Measurements from ENCODE around the gene FGF9. TPM values are rescaled to one million over a fixed set of nuclear protein-coding genes. Genes with fewer than 3 reads are reported as not detected.
A peak's percentile ranks its signal among the peaks of the same experiment; 100 is the strongest.

FGF9 gene
- polyA plus RNA-seq, 1 donor (not counting 4 experiments of a cell fraction or from before 2014, with no cell fraction given), result not detected

- TF ChIP-seq EZH2 (IDR thresholded peaks at IDR 0.05; ENCODE audit: low read length) (no peak), CTCF (optimal IDR thresholded peaks at IDR 0.05 in 1 of 3, IDR thresholded peaks at IDR 0.05 in 1 of 3, conservative IDR thresholded peaks at IDR 0.05 in 1 of 3; ENCODE audit: extremely low read depth in 1 of 3, insufficient read depth in 2 of 3, low read length in 3 of 3) (no peak)
- FAIRE-seq, result no peak
- DNase-seq (ENCODE audit: low read depth, low spot score), result no peak
- H3K36me3 ChIP-seq (ENCODE audit: control insufficient read depth in 2 of 2, extremely low read depth in 1 of 2, insufficient read depth in 2 of 2, low read length in 2 of 2), result no peaks in the 10 kb centered on the region
- H3K9me3 ChIP-seq (ENCODE audit: control insufficient read depth, low read depth, low read length), result no peaks in the 10 kb centered on the region
- H3K4me2 ChIP-seq (ENCODE audit: control insufficient read depth, extremely low read depth, insufficient read depth, low read depth, low read length), result no peak overlapping the region
- H3K27me3 ChIP-seq (ENCODE audit: control insufficient read depth, extremely low read depth, insufficient read depth, low read length), result no peaks in the 10 kb centered on the region
- H4K20me1 ChIP-seq (ENCODE audit: control insufficient read depth, extremely low read depth, insufficient read depth, low read length), result no peaks in the 10 kb centered on the region
- dilution Hi-C loops (cut with MboI; ENCODE audit: extremely low pct_ligation_motif_present, low sequenced_read_pairs), result no loop called here
- no peak overlapping the region for H3K27ac ChIP-seq (ENCODE audit: control insufficient read depth, insufficient read depth, low read length)
- no peak overlapping the region for H3K9ac ChIP-seq (ENCODE audit: control insufficient read depth, extremely low read depth, insufficient read depth, low read length)
- no peak overlapping the region for H3K4me3 ChIP-seq (ENCODE audit: control insufficient read depth in 2 of 3, extremely low read depth in 1 of 3, insufficient read depth in 2 of 3, low read depth in 1 of 3, low read length in 3 of 3)
- no peaks in the 10 kb centered on the region for H3K79me2 ChIP-seq (ENCODE audit: control insufficient read depth, insufficient read depth, low read length)
- no peaks in the 10 kb centered on the region for H3K9me1 ChIP-seq (ENCODE audit: control insufficient read depth, extremely low read depth, insufficient read depth, low read length)
- no peak overlapping the region for H2AFZ ChIP-seq (ENCODE audit: control insufficient read depth, low read length)
- peaks cover 8% of the 10 kb centered on the region for H3K4me1 ChIP-seq (ENCODE audit: control insufficient read depth, extremely low read depth, insufficient read depth, low read length)
These were observed 36.7 kb downstream of the FGF9 start for GRCh38 chr13:21707586-21707985.

GRCh38 chr13:21709697-21710096 is 38.8 kb downstream of the FGF9 start:
- no peaks in the 10 kb centered on the region for H3K27me3 ChIP-seq (ENCODE audit: control insufficient read depth, extremely low read depth, insufficient read depth, low read length)
- H3K9me3 ChIP-seq (ENCODE audit: control insufficient read depth, low read depth, low read length), result no peaks in the 10 kb centered on the region
- no peak overlapping the region for H3K4me3 ChIP-seq (ENCODE audit: control insufficient read depth in 2 of 3, extremely low read depth in 1 of 3, insufficient read depth in 2 of 3, low read depth in 1 of 3, low read length in 3 of 3)
- dilution Hi-C loops (cut with MboI; ENCODE audit: extremely low pct_ligation_motif_present, low sequenced_read_pairs), result no loop called here
- H3K9ac ChIP-seq (ENCODE audit: control insufficient read depth, extremely low read depth, insufficient read depth, low read length), result no peak overlapping the region
- no peaks in the 10 kb centered on the region for H3K79me2 ChIP-seq (ENCODE audit: control insufficient read depth, insufficient read depth, low read length)
- H4K20me1 ChIP-seq (ENCODE audit: control insufficient read depth, extremely low read depth, insufficient read depth, low read length), result no peaks in the 10 kb centered on the region
- H3K4me2 ChIP-seq (ENCODE audit: control insufficient read depth, extremely low read depth, insufficient read depth, low read depth, low read length), result peak overlapping the region; percentile 45
- peak overlapping the region; percentile 89 for H2AFZ ChIP-seq (ENCODE audit: control insufficient read depth, low read length)
- DNase-seq (ENCODE audit: low read depth, low spot score), result peak; percentile 19
- no peak for TF ChIP-seq CTCF (optimal IDR thresholded peaks at IDR 0.05 in 1 of 3, IDR thresholded peaks at IDR 0.05 in 1 of 3, conservative IDR thresholded peaks at IDR 0.05 in 1 of 3; ENCODE audit: extremely low read depth in 1 of 3, insufficient read depth in 2 of 3, low read length in 3 of 3)
- no peak for TF ChIP-seq EZH2 (IDR thresholded peaks at IDR 0.05; ENCODE audit: low read length)
- H3K4me1 ChIP-seq (ENCODE audit: control insufficient read depth, extremely low read depth, insufficient read depth, low read length), result peaks cover 8% of the 10 kb centered on the region
- no peak for FAIRE-seq
- H3K36me3 ChIP-seq (ENCODE audit: control insufficient read depth in 2 of 2, extremely low read depth in 1 of 2, insufficient read depth in 2 of 2, low read length in 2 of 2), result no peaks in the 10 kb centered on the region
- peak overlapping the region; percentile 24 for H3K27ac ChIP-seq (ENCODE audit: control insufficient read depth, insufficient read depth, low read length)
- H3K9me1 ChIP-seq (ENCODE audit: control insufficient read depth, extremely low read depth, insufficient read depth, low read length), result no peaks in the 10 kb centered on the region
